NCI-H2081 treated with DMSO at 0.1 percent for 48 hours (cell line): ENCODE measurements around the gene PDE4C.

ENCODE experiments used
- DNase-seq: peaks from one replicate; lab custom pipeline; 2025; lab: John Stamatoyannopoulos, UW

PDE4C gene

GRCh38 chr19:18225702-18226468, at the start of gene PDE4C:
PDE4C (minus strand) TSS chr19:18226438; CDS start chr19:18226415, 23 bp downstream.
- no peak for DNase-seq

GRCh38 chr19:18274781-18275356, 48.6 kb upstream of the PDE4C start:
- DNase-seq: no peak

GRCh38 chr19:18274219-18274780, 48.1 kb upstream of the PDE4C start, which contains the start of gene IQCN:
IQCN (minus strand) TSS chr19:18274452; CDS start chr19:18269478, 4,974 bp downstream.
- no peak for DNase-seq

DNA sequence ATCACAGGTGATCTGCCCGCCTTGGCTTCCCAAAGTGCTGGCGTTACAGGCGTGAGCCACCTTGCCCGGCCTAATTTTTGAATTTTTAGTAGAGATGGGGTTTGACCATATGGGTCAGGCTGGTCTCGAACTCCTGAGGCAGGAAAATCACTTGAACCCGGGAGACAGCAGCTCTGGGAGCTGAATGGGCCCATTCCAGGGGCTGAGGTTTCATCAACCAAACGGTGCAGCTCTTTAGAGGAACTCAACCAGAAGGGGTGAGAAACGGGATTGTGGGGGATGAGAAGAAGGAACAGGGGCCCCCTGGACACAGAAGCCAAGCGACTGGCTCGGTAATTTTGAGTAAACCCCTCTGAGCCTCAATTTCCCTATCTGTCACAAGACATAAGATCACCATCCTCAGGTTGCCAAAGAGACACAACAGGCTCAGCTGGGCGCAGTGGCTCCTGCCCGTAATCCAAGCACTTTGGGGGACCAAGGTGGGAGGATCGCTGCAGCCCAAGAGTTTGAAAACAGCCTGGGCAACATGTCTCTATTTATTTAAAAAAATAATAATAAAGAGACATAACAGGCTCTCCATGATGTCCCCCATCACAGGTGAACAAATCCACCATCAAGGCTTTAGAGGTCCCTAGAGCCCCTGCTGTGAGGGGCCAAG, 47.5 kb upstream of the PDE4C start:
- no peak for DNase-seq

DNA sequence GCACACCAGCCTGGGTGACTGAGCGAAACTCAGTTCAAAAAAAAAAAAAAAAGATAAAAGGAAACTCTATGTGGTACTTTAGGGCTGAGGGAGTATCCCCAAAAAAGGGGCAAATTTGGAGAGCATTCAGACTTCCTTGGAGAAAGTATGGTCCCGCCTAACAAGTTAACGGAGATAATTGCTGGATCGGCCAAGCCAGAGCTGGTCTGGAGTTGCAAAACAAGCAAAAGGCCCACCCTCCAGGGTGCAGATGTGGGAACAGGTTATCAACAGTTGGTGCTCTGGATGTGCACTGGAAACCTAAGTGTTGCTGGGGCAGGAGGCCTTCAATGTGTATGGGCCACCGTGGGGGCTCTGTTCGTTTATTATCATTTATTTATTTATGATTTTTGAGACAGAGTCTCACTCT, 45.2 kb upstream of the PDE4C start:
- no peak for DNase-seq

DNA sequence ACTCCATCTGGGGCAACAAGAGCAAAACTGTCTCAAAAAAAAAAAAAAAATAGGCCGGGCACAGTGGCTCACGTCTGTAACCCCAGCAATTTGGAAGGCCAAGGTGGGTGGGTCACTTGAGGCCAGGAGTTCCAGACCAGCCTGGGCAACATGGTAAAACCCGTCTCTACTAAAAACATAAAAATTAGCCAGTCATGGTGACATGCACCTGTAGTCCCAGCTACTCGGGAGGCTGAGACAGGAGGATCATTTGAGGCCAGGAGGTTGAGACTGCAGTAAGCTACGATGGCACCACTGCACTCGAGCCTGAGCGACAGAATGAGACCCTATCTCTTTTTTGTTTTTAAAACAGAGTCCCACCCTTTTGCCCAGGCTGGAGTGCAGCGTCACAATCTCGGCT, 44.1 kb upstream of the PDE4C start:
- DNase-seq: no peak

DNA sequence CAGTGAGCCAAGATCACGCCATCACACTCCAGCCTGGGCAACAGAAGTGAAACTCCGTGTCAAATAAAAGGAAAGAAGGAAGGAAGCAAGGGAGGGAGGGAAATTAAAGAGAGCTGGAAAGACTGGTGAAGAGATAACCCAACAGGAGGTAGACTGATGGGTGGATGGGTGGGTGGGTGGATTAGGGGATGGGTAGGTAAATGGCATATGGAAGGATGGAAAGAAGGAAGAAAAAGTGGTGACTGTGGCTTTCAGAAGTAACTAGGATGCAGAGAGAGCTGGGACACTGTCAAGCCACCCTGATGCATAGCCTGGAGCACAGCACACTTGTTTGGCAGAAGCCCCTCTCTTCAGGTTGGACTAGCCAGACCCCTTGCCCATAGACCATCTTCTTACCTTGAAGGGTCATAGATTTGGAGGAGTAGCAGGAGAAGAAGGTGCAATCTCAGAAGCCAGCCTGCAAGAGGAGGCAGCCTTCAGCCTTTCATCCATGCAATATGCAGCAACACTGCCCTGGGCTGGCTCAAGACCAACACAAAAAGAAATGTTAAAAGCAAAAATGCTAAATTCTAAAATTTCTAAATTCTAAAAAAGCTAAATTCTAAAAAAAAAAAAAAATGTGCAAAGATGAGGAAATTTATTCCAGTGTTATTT, 43.0 kb upstream of the PDE4C start:
- no peak for DNase-seq

DNA sequence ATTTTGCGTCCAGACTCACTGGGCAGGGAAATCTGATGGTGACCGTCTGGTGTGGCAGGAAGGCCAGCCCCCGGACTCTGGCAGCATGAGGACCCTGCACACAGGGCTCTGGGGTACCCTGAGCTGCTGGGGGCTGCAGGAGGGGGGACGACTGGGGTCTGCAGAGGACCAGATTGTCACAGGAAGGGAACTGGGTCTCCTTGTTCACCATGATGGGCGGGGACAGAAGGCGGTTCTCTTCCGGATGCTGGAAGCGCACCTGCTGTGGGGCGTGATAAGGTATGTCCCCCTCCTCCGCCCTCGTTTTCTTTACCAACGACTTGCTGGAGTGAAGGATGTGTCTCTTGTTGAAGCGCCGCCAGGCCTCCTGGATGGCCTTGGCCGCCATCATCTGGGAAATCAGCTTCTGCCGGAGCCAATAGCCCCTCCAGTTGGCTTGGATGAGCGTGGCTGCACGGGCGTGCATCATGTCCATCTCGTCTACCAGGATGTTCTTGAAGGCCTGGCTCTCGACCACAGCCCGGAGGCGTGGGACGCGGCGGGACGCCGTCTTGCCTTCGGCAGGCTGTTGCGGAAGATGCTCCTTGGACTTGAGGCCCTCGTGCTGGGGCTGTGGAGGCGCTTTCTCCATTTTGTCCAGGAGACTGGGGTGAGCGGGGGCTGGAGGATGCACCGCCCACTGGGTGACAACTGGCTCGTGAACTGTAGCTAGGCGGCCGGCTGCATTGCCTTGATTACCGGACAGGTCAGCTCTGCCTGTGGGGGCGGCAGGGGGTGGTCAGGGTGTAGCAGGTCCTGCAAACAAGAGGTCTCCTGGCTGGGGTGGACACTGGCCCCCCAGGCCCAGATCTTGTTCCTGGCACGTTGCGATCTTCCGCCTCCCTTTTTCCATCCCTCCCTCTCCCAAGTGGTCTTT, 40.8 kb upstream of the PDE4C start:
- no peak for DNase-seq

DNA sequence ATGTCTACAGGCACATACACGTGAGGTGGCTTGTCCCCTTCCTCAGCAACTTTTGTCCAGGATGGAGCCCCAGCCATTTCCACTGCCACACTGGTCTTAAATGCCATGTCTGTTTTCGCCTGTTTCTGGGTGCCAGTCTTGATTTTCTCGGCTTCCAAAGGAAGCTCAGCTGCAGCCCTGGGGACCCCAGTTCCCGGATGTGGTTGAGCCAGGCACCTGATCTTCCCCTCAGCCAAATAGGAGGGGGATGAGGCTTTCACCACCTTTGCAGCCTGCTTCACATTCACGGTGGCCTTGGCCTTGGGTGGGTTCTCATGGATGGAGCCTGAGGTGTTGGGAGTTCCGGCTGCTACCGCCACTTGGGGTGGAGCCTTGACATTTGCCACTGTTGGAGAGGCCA, 39.3 kb upstream of the PDE4C start:
- no peak for DNase-seq

DNA sequence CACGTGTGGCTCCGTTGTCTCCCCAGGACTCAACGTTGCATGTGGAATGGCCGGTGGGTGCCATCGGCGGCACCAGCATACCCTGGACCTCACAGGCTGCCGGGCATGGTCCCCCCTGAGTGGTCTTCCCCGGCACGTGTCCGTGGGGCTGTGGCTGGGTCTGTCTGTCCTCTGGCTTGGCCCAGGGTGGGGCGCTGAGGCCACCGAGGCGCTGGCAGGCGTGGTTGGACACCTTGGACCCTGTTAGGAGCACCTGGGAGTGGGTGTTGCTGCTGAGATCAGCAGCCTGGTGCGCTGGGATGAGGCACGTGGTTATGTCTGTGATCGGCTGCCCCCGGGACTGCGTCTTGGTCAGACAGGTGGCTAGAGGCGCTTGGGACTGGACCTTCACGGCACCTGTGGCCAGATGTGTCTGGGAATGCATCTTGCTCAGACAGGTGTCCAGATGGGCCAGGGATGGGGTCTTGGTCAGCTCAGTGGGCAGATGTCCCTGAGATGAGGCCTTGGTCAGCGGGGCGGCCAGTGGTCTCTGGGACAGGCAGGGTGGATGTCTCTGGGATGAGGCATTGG, 38.8 kb upstream of the PDE4C start:
- no peak for DNase-seq

DNA sequence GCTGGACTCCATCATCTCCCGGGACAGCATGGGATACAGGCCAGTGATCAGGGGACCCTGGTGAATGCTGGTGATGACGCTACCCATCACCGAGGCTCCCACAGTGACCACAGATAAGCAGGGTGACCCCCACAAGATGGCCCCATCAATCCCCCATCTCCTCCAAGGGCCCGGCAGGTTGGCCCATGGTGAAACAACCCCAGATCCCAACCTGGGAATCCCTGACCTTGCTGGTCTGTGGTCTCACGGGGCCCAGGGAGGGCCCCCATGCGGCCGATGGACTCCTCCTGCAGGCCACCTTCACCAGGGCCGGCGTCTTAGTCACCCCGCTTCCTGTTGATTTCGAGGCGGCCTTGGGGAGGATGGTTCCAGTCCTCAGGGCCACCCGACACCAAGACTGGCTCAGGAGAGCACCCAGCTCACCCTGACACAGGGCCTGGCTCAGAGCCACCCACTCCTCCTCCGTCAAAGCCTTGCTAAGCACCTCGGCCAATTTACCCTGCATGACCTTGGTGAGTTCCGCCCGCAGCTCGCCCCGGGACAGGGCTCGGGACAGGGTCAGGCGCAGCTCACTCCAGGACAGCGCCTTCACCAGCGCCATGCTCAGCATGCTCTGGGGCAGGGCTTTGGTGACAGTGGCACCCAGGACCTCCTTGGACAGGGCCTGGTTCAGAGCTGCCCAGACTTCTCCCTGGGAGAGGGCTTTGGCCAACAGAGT, 38.1 kb upstream of the PDE4C start:
- no peak for DNase-seq

DNA sequence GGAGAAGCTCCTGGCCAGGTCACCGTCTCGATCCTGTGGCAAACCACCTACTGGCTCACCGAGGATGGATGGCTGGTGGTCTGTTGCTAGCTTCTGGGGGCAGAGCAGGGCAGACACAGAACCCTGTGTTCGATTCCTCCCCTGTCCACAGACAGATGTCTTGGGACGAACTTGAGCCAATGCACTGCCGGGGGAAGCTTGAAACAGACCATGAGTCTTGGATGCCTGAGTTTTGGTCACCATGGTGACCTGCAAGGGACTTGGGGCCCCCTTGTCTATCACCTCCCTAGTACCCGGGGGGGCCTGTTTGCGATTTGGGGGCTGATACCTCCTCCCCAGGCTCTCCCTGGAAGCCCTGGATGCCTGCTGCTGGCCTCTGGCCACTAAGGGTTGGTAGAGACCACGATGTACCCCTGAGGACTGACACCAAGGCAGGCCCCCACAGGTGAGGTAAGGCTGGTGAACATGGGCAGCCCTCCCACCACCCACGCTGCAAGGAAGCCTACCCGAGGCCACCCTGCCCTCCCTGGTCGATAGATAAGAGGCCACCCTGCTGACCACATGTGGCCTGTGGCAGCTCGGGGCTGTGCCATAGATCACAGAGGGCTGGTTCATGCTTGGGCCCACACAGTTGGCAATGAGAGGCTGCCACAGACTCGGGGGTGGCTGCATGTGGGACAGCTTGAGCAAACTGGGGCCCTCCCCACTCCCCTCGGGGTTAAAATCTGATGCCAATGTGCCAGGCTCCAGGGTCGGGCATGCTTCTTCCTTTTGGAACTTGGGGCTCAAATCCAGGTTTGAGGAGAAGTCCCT, 37.3 kb upstream of the PDE4C start:
- no peak for DNase-seq

DNA sequence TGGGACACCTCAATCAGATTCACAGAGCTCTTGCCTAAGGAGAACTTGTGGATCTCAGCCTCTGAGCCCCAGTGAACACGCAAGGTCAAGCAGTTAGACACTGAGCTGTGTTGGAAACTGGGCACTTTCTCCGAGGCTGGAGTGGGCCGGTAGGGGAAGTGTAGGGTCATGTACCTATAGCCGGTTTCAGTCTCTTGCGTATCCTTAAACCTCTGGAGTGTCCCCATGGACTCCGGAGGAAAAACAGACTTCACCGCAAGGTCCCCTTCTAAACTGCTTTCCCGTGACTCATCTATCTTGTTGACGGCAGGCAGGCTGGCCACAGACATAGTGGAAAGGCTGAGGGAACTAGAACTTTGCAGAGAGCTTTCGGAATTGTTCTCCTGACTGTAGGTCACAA, 36.7 kb upstream of the PDE4C start:
- DNase-seq: no peak

DNA sequence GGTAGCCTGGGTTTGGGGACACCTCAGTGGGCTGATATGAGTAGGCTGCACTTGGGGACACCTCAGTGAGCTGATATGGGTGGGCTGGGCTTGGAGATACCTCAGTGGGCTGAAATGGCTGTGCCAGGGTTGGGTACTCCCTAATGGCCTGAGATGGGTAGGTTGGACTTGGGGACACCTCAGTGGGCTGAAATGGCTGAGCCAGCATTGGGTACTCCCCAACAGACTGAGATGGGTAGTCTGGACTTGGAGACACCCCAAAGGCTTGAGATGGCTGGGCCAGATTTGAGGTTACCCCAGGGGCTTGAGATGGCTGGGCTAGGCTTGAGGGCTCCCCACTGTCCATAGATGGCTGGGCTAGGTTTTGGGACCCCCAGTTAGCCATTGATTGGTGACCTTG, 35.9 kb upstream of the PDE4C start:
- DNase-seq: no peak

DNA sequence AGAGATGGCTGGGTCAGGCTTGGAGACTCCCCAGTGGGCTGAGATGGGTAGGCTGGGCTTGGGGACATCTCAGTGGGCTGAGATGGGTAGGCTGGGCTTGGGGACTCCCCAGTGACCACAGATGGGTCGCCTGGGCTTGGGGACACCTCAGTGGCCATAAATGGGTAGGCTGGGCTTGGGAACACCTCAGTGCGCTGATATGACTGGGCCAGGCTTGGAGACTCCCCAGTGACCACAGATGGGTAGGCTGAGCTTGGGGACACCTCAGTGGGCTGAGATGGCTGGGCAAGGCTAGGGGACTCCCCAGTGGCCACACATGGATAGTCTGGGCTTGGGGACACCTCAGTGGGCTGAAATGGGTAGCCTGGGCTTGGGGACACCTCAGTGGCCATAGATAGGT, 35.2 kb upstream of the PDE4C start:
- DNase-seq: no peak

- no peak for DNase-seq
Observed at GRCh38 chr19:18259893-18260292, 33.7 kb upstream of the PDE4C start.

DNA sequence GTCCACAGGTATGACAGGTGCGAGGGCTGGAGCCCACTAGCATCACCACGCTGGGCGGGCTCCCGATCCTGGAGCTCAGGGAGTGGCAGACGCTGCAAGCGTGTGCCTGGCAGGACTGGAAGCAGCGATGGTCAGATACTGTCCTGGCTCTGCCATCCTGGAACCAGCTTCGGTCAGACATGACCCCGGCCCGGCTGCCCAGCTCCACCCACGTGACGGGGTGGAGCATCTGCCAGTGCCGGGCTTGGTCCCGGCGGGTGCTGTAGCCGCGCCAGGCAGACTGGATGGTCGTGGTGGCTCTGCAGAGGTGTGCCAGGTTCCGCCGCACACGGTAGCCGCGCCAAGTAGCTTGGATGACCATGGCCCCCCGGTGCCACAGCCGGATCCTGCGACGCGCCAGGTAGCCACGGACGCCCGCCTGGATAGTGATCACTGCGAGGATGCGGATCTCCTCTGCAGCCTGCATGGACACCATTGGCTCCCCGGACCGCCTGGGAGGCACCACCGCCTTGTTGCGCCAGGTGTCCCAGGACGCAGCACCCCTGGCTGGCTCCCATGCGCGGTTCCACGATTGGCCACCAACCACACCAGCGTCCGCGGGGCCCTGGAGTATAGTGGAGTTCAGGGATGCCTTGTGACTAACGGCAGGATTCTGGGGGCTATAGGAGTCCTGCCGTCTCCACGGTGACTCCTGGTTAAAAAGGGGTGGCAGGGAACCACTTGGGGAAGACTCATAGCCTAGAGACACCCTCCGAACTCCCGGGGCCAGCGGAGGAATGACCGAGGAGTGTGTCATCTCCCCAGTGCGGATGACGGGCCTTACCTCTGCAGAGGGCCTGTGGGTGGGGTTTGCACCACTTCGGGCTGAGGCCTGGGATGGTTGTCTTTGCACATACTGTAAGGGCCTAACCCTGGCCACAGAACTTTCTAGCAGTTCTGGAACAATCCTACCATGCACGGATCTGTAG, 31.5 kb upstream of the PDE4C start:
- no peak for DNase-seq
